A549 treated with CORT108297 at 1 μM for 4 hours (cell line): ENCODE measurements around the gene SH2D7. TPM values are rescaled to one million over a fixed set of nuclear protein-coding genes. Genes with fewer than 3 reads are reported as not detected.

Experiments
- total RNA-seq: library from RNA; stranded (reverse); fragments of 200-300 nt; extraction: Qiagen RNA extraction; gene quantifications from 5 replicates; pipeline ENCODE4 v1.2.3, GENCODE V29; 2022

The SH2D7 gene
- not detected in 5 replicates for total RNA-seq

DNA sequence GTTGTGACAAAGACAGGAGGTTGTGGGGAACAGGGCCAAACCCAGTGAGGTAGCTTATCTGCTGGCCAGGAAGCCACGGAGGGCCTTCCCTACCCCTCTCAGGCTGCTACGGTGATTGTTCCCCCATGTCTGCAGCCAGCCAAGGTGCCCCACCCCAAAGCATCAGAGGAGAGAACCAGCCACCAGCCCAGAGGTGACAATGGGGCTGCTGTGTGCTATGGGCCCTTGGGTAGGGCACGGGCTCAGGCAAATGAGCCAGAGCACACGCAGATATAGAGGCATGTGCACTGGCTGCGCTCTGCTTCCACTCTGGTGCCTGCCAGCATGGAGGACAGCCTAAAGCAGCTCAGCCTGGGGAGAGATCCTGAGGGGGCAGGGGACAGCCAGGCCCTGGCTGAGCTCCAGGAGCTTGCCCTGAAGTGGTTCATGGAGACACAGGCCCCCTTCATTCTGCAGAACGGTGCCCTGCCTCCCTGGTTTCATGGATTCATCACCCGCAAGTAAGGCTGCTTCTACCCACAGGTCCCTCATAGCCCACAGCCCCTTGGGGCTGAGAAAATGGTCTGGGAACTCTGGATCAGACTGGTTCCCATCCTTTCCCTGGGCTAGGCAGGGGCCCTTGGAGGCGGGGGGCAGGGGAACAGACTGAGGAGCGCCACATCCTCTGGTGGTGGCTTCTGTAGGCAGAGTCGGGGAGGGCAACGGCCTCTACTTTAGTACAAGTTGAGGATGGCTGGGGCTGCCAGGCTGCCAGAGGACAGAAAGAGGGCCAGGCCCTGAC, at the start of gene SH2D7:
SH2D7 (plus strand) TSS at position 301 of the 781 bp plus-strand sequence; CDS start at position 325, 24 bp downstream.

DNA sequence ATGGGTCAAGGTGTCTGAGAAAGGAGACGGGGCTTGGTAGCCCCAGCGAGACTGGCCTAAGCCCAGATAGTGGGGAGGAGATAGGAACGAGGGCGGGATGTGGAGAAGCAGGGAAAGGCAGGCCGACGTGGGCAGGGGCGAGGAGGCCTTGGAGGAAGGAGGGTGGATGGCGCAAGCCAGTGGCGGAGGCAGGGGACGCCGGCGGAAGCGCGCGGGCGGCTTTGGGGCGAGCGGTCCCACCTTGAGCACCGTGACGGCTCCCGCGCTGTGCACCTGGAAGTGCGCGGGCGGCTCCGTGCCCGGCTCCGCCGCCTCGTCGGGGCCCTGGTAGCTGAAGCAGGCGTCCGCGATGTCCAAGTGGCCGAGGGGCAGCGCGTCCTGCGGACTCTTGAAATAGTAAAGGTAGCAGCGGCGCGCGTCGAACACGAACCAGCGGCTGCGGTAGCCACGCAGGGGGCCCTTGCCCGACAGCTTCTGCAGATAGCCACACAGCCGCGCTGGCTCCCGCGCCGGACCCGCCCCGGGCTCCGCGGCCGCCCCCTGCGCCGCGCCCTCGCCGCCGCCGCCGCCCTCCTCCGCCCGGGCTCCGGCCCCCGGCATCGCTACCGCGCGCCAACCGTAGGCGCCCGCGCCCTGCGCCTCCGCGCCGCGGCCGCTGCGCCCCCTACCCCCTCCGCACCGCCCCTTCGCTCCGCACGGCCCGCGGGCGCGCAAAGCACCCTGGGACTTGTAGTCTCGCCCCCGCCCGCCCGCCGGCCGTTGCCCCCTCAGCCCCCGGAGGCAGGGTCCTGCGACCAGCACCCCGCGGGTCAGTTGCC, 15.1 kb upstream of the SH2D7 start, which contains the start of gene TBC1D2B:
TBC1D2B (minus strand) TSS at position 659 of the 818 bp plus-strand sequence; CDS start at position 600, 59 bp downstream.

DNA sequence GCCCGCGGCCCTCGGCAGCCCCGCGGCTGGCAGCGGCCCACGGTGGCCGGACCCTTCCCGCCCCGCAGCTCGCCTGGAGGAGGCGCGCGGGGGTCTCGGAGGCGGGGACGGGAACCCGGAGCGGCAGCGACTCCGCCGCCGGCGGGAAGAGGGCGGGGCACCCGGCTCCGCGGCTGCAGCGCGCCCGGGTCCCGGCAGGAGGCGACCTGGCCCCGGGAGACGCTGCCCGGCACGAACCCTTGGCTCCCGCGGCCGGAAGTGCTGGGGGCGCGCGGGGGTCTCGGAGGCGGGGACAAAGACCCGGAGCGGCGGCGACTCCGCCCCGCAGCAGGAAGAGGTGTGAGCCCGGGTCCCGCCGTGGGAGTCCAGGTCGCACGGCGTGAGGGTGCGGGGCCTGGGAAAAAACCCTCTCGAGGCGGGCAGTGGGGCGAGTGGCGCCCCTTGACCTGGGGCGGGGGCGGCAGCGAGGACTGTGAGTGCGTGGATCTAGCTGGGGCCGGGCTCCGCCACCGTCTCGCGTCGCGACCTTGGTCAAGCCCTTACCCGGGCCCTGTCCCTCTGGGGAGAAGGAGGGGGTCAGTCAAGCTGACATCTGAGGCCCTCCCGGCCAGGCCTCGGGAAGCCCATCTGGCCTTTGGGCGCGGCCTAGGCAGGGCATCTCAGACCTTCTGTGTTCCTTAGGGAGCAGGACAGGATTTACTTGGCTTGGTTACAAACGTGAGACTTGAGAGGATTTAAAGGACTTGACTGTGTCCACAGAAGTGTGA, 39.1 kb downstream of the SH2D7 start, which contains the start of gene CIB2:
CIB2 (minus strand) TSS at position 151 of the 767 bp plus-strand sequence. CDS start 230 bp downstream, outside the sequence.

DNA sequence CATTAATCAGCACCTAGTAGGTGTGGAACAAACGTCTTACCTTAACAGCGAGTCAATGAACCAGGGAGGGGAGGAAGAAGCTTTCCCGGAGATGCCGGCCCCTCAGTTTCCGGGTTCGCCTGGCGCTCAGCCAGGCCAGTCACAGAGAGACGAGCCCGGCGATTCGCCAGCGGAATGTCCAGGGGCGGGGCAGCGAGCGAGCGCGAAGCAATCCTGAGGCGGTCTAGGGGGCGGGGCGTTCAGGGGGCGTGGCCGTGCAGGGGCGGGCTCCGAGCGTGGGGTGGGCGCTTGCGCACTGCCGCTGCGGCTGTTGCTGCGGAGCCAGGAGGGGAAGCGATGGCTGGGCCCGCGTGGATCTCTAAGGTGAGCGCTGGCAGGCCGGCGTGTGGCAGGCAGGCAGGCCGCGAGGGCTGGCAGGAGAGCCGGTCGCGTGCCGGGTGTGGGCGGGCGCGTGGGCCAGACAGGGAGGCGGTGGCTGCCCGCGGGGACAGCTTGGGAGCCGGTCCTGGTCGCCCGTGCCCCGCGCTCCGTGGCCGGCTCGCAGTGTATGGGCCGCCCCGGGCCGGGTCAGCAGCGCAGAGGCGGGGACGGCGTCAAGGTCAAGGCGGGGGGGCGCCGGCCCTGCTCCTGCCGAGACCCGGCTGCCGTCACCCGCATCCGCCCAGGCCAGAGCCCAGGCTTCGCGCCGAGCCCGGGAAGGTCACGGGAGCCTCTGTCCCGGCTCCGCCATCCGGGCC, 56.9 kb downstream of the SH2D7 start, which contains the start of gene IDH3A:
IDH3A (plus strand) TSS at position 295 of the 737 bp plus-strand sequence; CDS start at position 337, 42 bp downstream.

Other genes with a start within 250 kb of the SH2D7 start
- 13.3 to 16.9 TPM (median 13.8 TPM) in 5 replicates for gene TBC1D2B, start 14.8 kb upstream of the SH2D7 start, total RNA-seq
- gene CIB2, start 38.9 kb downstream of the SH2D7 start, total RNA-seq = 26.5 to 31.2 TPM (median 27.3 TPM) in 5 replicates
- gene IDH3A, start 56.8 kb downstream of the SH2D7 start, total RNA-seq = 66.0 to 103 TPM (median 74.3 TPM) in 5 replicates
- gene ACSBG1, start 142.0 kb downstream of the SH2D7 start, total RNA-seq = 0.15 to 0.39 TPM (median 0.16 TPM) in 5 replicates
- gene DNAJA4, start 172.0 kb downstream of the SH2D7 start, total RNA-seq = 0.06 TPM in 1 of 5 replicates, not detected in the others
- gene SKIC8, start 207.0 kb downstream of the SH2D7 start, total RNA-seq = 83.4 to 120 TPM (median 84.9 TPM) in 5 replicates
- gene CRABP1, start 247.8 kb downstream of the SH2D7 start, total RNA-seq = 1.6 to 2.3 TPM (median 1.8 TPM) in 5 replicates